Muscle layer of colon (tissue), 2 donors: ENCODE measurements around the gene SEC14L5.
A peak's percentile ranks its signal among the peaks of the same experiment; 100 is the strongest.

Experiments used
- H3K27ac ChIP-seq: one replicate; pipeline ENCODE4 v1.7.0; 2013; ENCODE audit warnings: low read depth, mild to moderate bottlenecking, low read length, moderate library complexity
- H3K27me3 ChIP-seq, 2 donors: one replicate each; pipeline ENCODE4 v1.7.0; 2013; ENCODE audit warnings: low read length in 2 of 2, mild to moderate bottlenecking in 2 of 2; ENCODE audit not compliant: insufficient read depth in 2 of 2, control insufficient read depth in 1 of 2
- H3K36me3 ChIP-seq: one replicate; pipeline ENCODE4 v1.7.0; 2013; ENCODE audit warnings: mild to moderate bottlenecking, low read length; ENCODE audit not compliant: insufficient read depth
- H3K4me1 ChIP-seq: one replicate; pipeline ENCODE4 v1.7.0; 2013; ENCODE audit warnings: mild to moderate bottlenecking, low read length; ENCODE audit not compliant: insufficient read depth
- H3K4me3 ChIP-seq, 2 donors: one replicate each; pipeline ENCODE4 v1.7.0; 2013; ENCODE audit warnings: low read length in 2 of 2, low read depth in 1 of 2, mild to moderate bottlenecking in 1 of 2, moderate library complexity in 1 of 2
- H3K9ac ChIP-seq: one replicate; pipeline ENCODE4 v1.7.0; 2013; ENCODE audit warnings: low read length
- H3K9me3 ChIP-seq: one replicate; pipeline ENCODE4 v1.7.0; 2013; ENCODE audit warnings: mild to moderate bottlenecking, low read length
- donor health status: abdominal sarcoma.
- donor health status: Adenocarcinoma of cecum.

The SEC14L5 gene

GRCh38 chr16:4933433-4933832, 24.7 kb upstream of the SEC14L5 start:
- H3K4me1 ChIP-seq: peaks cover 10% of the 10 kb centered on the region
- no peaks in the 10 kb centered on the region for H3K9me3 ChIP-seq
- peaks cover 0 to 25% of the 10 kb centered on the region in 2 donors for H3K27me3 ChIP-seq
- no peak overlapping the region for H3K27ac ChIP-seq
- no peak overlapping the region for H3K9ac ChIP-seq
- H3K36me3 ChIP-seq: no peaks in the 10 kb centered on the region
- no peak overlapping the region for H3K4me3 ChIP-seq

GRCh38 chr16:4933871-4934395, 24.2 kb upstream of the SEC14L5 start:
- Histone ChIP-seq H3K36me3 (no peaks in the 10 kb centered on the region), H3K9ac (no peak overlapping the region), H3K4me3 (no peak overlapping the region), H3K4me1 (peaks cover 10% of the 10 kb centered on the region), H3K27me3 (peaks cover 0 to 25% of the 10 kb centered on the region in 2 donors), H3K9me3 (no peaks in the 10 kb centered on the region), H3K27ac (no peak overlapping the region)

- H3K9me3 ChIP-seq: no peaks in the 10 kb centered on the region
- H3K4me3 ChIP-seq: no peak overlapping the region
- H3K27ac ChIP-seq: no peak overlapping the region
- H3K27me3 ChIP-seq: peaks cover 0 to 25% of the 10 kb centered on the region in 2 donors
- H3K4me1 ChIP-seq: peaks cover 10% of the 10 kb centered on the region
- H3K36me3 ChIP-seq: no peaks in the 10 kb centered on the region
- H3K9ac ChIP-seq: no peak overlapping the region
Observed at GRCh38 chr16:4934591-4934990, 23.5 kb upstream of the SEC14L5 start.

- H3K36me3 ChIP-seq: no peaks in the 10 kb centered on the region
- H3K4me3 ChIP-seq: peak overlapping the region; percentile 7 to 47
- peaks cover 10% of the 10 kb centered on the region for H3K4me1 ChIP-seq
- peaks cover 0 to 25% of the 10 kb centered on the region in 2 donors for H3K27me3 ChIP-seq
- no peak overlapping the region for H3K9ac ChIP-seq
- H3K9me3 ChIP-seq: no peaks in the 10 kb centered on the region
- no peak overlapping the region for H3K27ac ChIP-seq
Observed at GRCh38 chr16:4935241-4935855, 22.8 kb upstream of the SEC14L5 start.

GRCh38 chr16:4936181-4936990, 21.7 kb upstream of the SEC14L5 start:
- Histone ChIP-seq H3K27ac (no peak overlapping the region), H3K4me3 (peak overlapping the region; percentile 7 to 55), H3K36me3 (no peaks in the 10 kb centered on the region), H3K27me3 (peaks cover 0 to 25% of the 10 kb centered on the region in 2 donors), H3K9ac (no peak overlapping the region), H3K9me3 (no peaks in the 10 kb centered on the region), H3K4me1 (peaks cover 10% of the 10 kb centered on the region)

GRCh38 chr16:4936991-4937781, 20.9 kb upstream of the SEC14L5 start, which contains the start of gene PPL:
Gene PPL, minus strand, starts transcription at chr16:4937148. Its CDS starts 103 bp downstream, at chr16:4937045.
- H3K36me3 ChIP-seq: no peaks in the 10 kb centered on the region

GRCh38 chr16:4937782-4938682, 20.1 kb upstream of the SEC14L5 start:
- Histone ChIP-seq H3K9me3 (no peaks in the 10 kb centered on the region), H3K36me3 (no peaks in the 10 kb centered on the region), H3K27me3 (peaks cover 0 to 25% of the 10 kb centered on the region in 2 donors), H3K4me1 (peaks cover 18% of the 10 kb centered on the region), H3K27ac (no peak overlapping the region), H3K9ac (no peak overlapping the region), H3K4me3 (peak overlapping the region in 1 of 2 donors; percentile 35)

More at GRCh38 chr16:4936991-4937781, 20.9 kb upstream of the SEC14L5 start, which contains the start of gene PPL:
- Histone ChIP-seq H3K27me3 (peaks cover 0 to 25% of the 10 kb centered on the region in 2 donors), H3K4me3 (peak within 1 kb of the TSS; percentile 20 to 55), H3K4me1 (peaks cover 10% of the 10 kb centered on the region), H3K9me3 (no peaks in the 10 kb centered on the region), H3K27ac (no peak within 1 kb of the TSS), H3K9ac (no peak within 1 kb of the TSS)

GRCh38 chr16:4938683-4939030, 19.5 kb upstream of the SEC14L5 start:
- H3K4me1 ChIP-seq: peaks cover 21% of the 10 kb centered on the region
- H3K27ac ChIP-seq: no peak overlapping the region
- no peak overlapping the region for H3K4me3 ChIP-seq
- H3K9me3 ChIP-seq: no peaks in the 10 kb centered on the region
- H3K36me3 ChIP-seq: no peaks in the 10 kb centered on the region
- no peak overlapping the region for H3K9ac ChIP-seq
- H3K27me3 ChIP-seq: peaks cover 0 to 25% of the 10 kb centered on the region in 2 donors

- H3K36me3 ChIP-seq: no peaks in the 10 kb centered on the region
- no peak overlapping the region for H3K4me3 ChIP-seq
- no peak overlapping the region for H3K9ac ChIP-seq
- no peaks in the 10 kb centered on the region for H3K9me3 ChIP-seq
- H3K4me1 ChIP-seq: peaks cover 40% of the 10 kb centered on the region
- no peak overlapping the region for H3K27ac ChIP-seq
- peaks cover 0 to 17% of the 10 kb centered on the region in 2 donors for H3K27me3 ChIP-seq
Observed at GRCh38 chr16:4940719-4941118, 17.4 kb upstream of the SEC14L5 start.

GRCh38 chr16:4942481-4942880, 15.6 kb upstream of the SEC14L5 start:
- H3K9ac ChIP-seq: no peak overlapping the region
- H3K27ac ChIP-seq: peak overlapping the region; percentile 28
- peaks cover 40% of the 10 kb centered on the region for H3K4me1 ChIP-seq

More at GRCh38 chr16:4942481-4942880, 15.6 kb upstream of the SEC14L5 start:
- Histone ChIP-seq H3K36me3 (no peaks in the 10 kb centered on the region), H3K4me3 (no peak overlapping the region), H3K27me3 (no peaks in the 10 kb centered on the region), H3K9me3 (no peaks in the 10 kb centered on the region)
